NCI-H1436 (cell line): ENCODE results near the gene GNPTG.

Experiments used
- DNase-seq: peaks from one replicate; lab custom pipeline; 2025; lab: John Stamatoyannopoulos, UW

The GNPTG gene

GRCh38 chr16:1347286-1347855 is 4.4 kb upstream of the GNPTG start:
- DNase-seq = no peak

DNA sequence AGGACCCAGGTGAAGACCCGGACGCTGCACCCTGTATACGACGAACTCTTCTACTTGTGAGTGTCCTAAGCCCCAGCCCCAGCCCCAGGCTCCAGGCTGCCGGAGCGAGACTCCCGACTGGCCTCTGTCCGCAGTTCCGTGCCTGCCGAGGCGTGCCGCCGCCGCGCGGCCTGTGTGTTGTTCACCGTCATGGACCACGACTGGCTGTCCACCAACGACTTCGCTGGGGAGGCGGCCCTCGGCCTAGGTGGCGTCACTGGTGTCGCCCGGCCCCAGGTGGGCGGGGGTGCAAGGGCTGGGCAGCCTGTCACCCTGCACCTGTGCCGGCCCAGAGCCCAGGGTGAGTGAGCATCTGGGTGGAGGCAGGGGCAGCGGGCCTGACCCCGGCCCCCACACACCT is 3.8 kb upstream of the GNPTG start:
- DNase-seq = no peak

DNA sequence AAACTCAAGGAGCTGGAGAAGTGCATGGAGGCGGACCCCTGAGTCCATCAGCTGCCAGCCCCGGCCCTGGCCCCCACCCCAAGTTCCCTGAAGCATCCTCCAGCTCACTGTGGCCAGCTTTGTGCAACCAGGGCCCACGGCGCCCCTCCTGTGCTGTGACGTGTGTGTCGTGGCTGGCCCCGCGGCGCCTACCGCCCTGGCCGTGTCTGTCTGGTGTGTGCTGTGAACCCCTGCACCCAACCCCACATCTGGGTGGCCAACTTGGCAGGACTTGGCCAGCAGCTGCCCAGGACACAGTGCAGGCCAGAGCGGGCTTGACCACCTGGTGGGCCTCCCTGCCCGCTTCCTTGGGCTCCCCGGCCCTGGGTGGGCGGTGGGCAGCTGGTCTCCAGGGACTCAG is 3.3 kb upstream of the GNPTG start:
- DNase-seq = no peak

GRCh38 chr16:1348926-1349325 is 2.8 kb upstream of the GNPTG start:
- no peak for DNase-seq

DNA sequence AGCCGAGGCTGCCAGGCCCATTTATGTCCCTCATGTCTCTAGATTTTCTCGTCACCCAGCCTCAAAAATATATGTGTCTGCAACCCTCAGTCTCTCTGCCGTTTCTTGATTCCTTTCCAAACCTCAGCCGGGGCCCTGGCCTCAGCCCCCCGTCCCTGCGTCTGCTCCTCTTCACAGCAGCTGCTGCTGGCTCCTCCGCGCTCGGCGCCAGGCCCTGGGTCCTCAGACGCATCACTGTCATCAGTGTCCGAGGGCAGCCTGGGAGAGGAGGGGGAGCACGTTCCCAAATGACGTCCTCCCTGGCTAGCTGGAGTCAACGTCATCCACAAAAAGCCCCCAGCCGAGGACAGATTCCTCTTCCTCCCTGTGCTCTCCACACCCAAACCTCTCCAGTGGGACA is 2.4 kb upstream of the GNPTG start:
- DNase-seq = no peak

DNA sequence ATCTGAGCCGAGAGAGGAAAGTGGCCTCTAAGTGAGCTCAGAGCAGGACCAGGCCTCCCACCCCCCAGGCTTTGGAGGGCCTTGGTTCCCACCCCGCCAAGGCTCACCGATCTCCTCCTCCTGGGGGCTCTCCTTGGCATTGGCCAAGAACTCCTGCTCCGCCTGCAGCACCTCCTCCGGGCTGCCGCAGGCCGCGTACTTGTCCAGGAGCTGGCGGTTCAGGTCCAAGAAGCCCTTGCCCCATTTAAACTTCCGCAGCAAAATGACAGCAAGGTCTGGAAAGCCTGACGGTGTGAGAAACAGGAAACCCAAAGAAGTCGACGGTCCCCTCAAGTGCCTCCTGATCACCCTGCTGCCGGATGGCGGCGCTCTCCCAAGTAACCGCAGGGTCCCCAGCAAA is 1.8 kb upstream of the GNPTG start:
- no peak for DNase-seq

DNA sequence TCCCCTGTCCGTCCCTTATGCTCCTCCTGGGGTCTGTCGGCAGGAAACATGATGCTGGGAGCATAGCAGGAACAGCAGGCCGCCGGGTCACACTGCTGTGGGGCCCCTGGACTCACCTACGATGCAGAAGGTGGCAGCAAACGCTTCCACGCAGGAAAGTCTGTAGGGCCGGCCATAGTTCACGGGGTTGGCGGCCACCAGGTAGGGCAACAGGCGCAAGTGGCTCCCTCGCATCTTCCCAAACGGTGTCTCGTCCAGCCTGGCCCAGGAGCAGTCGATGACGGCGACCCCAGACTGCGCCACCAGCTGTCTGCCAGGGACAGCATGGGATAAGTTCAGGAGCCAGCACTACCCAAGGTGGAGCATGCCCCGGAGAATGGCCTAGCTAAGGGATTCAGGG is 1.0 kb upstream of the GNPTG start:
- no peak for DNase-seq

DNA sequence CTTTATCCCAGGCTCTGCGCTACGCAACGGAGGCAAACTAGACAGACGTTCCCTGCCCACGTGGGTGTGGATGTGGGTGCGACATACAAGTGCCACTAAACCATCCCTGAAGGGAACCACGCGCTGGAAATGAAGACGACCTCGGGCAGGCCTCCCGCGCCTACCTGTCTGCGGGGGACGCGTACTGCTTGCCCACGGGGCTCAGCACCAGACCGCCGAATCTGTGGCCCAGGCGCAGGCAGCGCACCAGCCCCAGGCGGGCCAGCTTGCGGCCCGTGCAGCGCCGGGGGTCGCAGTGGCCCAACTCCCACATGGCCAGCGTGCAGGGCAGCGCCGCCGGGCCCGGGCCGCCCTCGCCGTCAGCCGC is 533 bp upstream of the GNPTG start:
- DNase-seq = no peak

GRCh38 chr16:1354815-1355540 is 3.2 kb downstream of the GNPTG start:
- no peak for DNase-seq

DNA sequence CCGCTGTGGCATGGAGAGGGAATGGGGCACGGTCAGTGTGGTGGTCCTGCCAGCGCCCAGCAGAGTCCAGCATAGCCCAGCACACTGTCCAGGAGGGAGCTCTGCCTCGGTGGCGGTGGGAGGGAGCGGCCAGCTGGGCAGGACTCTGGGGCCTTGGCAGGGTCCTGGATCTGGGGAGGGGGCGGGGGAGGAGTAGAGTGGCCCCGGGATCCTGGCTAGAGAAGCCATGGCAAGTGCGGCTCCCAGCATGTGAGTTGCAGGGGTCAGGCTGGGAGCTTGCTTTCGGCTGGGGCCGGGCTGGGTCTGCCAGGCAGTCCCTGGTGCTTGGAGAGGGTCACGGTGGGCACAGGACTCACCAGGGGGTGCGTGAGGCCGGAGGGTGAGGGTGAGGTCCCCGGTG is 3.9 kb downstream of the GNPTG start:
- DNase-seq = no peak

DNA sequence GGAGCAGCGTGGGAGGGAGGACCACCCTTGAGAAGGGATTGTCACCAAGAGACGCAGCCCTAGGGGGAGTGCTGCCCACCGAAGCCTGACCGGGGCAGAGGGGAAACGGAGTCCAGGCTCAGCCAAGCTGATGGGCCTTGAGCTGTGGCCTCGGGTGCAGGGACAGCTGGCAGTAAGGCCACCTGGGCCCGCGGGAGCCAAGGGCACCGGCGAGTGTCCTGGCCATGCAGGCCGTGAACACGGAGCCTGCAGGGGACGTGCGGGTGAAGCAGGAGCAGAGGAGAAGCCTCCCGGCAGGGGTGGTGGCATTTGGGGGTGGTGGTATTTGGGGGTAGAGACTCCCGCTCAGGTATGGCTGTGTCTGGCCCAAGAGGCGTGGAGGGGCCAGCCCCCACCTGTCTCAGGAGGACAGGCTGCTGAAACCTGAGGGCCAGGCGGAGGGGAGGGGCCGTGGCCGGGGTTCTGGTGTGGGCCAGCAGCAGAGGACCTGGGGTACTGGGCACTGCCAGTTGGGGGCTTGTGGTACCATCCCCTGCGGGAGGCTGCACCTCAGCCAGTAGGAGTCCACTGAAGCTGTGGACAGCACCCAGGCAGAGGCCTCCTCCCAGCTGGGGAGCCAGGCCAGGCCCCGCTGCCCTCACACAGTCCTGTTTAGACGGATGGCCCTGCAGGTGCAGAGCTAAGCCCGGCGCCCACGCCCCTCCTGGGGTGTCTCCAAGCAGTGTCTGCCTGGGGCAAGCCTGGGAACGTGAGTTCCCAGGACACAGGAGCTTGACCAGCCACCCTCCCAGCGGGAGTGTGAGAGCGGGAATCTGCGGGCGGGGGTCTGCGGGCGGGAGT is 4.5 kb downstream of the GNPTG start:
- no peak for DNase-seq

- no peak for DNase-seq
Observed at GRCh38 chr16:1357906-1358566, 6.3 kb downstream of the GNPTG start.

GRCh38 chr16:1361685-1362360 is 10.1 kb downstream of the GNPTG start:
- no peak for DNase-seq

DNA sequence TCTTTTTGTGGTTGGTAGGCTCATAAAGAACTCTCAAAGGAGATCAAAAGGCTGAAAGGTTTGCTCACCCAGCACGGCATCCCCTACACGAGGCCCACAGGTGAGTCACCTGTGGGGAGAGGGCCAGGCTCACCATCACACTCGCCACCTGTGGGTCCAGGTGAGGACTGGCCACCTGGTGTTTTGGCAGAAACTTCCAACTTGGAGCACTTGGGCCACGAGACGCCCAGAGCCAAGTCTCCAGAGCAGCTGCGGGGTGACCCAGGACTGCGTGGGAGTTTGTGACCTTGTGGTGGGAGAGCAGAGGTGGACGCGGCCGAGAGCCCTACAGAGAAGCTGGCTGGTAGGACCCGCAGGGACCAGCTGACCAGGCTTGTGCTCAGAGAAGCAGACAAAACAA is 11.1 kb downstream of the GNPTG start:
- DNase-seq = no peak

- peak; percentile 30 for DNase-seq
Observed at GRCh38 chr16:1363501-1364041, 11.8 kb downstream of the GNPTG start.

DNA sequence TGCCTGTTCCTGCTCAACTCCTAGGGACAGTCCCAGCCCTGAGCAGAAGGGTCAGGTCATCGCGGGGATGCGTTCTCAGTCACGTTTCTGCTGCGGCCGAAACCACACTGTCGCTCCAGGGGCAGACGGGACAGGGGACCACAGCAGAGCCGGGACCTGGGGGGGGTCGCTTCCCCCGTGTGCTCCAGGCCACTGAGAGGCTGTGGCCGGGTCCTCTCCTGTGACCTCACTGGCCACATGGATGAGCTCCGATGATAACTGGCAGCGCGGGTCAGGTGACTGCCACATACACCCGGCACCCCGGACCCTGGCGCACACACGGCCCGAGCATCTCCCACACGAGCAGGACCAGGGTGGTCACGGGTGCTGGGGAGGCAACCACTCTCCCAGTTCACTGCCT is 12.8 kb downstream of the GNPTG start:
- no peak for DNase-seq

GRCh38 chr16:1366060-1366711 is 14.5 kb downstream of the GNPTG start:
- no peak for DNase-seq

- no peak for DNase-seq
Observed at GRCh38 chr16:1366712-1367299, 15.1 kb downstream of the GNPTG start.

- no peak for DNase-seq
Observed at GRCh38 chr16:1367486-1368174, 15.9 kb downstream of the GNPTG start.
